GM18505 (cell line): ENCODE results near the gene MGMT.
A peak's percentile ranks its signal among the peaks of the same experiment; 100 is the strongest.

Source experiments
- ATAC-seq: cut with Tn5 transposase; IDR thresholded peaks from one replicate; pipeline ENCODE4 v1.9.1; 2021; ENCODE audit not compliant: unreplicated experiment
- POLR2A ChIP-seq: IDR thresholded peaks from 4 replicates; pipeline ENCODE4 v1.6.1; 2011; ENCODE audit warnings: borderline replicate concordance; ENCODE audit not compliant: insufficient read depth, insufficient read length; ENCODE audit errors: extremely low read depth

MGMT gene

DNA sequence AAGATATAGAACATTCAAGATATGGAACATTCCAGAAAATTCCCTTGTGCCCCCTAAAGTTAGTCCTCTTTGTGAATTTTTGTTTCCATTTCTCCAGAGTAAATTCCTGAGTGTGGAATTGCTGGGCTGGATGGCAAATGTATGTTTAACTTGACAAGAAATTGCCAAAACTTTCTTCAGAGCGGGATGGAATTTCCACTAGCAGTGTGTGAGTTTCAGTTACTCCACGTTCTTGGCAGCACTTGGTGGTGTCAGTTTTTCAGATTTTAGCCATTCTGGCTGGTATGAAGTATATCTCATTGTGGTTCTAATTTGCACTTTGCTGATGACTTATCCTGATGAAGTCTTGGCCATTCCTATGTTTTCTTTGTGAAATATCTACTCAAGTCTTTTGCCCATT, 71.2 kb downstream of the MGMT start:
- no peak for ATAC-seq
- no peak for TF ChIP-seq POLR2A

DNA sequence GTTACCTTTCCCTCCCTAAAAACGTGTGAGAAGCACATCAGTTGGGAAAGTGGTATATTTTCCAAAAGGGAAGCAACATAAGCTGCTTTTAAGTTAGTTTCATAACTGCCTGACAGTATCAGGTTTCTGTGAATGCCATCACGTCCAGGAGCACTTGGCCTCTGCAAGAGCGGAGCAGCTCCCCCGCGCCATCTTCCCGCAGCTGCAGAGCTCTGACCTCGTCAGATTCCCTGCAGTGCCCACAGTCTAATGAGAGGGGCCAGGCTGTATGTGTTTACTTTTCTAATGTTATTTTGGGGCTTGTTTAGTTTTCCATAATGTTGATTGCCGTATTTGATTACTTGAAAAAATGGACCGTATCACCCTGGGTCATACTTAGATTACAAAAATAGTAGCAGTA, 74.2 kb downstream of the MGMT start:
- ATAC-seq, result no peak
- no peak for TF ChIP-seq POLR2A

DNA sequence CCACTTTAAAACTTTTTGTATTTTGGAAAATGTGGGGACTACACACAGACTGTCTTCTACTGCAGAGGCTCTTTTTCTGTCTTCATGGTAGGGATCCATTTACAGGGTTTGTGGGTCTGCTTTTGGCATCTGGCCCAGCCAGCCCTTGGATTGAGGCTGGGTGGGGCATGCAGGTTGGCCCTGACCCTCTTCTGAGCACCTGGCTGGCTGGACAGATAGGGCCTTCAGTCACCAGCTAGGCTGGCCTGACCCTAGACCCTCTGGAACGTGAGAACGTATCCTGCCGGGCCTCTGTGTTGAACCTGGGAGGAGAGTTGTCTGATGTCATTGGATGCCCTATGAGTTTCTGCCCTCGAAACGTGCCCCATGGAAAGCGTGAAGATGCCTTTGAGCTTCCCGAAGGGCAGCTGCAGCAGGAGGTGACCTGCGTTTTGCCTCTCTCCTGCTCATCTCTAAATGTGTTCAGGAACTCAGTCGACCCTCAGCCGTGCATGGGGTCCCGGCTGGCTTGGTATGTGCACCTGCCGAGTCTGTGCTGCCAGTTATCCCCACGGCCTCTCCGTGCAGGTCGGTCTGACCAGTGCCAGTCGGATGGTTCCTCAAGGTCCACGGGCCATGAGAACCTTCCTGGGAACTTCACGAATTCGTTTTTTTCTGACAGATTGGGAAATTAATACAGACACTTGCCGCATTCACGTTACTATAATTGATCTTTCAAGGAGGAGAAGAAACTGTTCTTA, 74.9 kb downstream of the MGMT start:
- no peak for ATAC-seq
- TF ChIP-seq POLR2A, result no peak

DNA sequence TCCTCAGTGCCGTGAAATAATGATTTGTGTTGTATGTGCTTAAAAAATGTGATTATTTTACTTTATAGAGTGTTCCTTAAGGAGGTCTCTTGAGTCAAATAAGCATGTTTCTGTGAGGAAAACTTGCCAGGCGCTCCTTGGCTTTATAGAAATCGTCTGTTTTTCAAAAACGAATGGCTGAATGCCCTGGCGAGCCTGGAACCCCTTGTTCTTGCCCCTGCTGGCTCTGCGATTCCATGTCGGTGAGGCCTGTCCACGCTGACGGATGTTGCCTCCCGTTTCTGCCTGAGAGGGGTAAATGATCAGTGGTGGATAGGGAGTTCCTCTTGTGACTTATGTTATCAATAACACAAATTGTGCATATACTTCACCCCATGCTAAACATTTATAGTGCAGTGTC, 75.5 kb downstream of the MGMT start:
- ATAC-seq, result no peak
- no peak for TF ChIP-seq POLR2A

DNA sequence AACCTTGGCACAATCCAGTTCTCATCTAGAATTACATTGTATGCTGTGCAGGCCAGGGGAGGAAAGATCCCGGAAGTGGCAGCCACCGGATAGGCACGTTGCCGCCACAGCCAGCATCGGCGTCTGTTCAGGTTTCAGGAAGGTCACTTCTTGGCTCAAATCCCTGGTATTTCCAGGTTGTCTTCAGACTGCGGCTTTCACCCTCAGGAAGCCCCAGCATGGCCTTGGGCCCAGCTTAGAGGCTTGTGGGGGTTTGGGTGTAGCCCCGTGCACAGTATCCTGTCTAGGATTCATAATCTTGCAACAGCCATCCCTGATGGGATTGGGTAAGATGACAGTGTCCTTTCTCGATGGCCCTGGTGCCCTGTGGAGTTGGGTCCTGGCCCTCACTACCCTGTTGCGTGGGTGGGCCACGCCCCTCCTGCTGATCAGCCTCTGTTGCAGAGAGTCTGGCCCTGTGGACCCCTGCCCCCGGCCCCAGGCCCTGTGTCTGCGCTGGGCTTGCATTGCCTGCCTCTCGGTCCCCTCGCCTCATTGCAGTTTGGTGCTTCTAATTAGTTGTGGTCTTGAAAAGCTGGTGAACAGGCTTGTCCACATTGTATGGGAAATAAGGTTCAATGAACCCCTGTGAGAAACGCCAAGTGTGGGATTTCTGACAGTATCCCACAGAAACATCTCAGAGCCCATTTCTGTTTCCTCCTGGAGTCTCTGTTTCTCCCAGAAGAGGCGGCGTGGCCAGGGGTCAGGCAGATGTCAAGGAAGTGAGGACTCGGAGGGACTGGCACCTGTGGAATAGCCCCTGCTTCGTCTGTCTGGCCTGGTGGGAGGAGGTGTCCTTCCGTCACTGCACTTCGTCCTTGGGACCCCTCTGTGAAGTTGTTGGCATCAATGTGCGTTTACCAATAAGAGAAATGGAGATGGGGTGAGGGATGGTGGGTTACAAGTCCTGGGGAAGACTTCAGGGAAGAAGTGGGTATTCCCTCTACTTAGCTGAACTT, 77.5 kb downstream of the MGMT start:
- ATAC-seq, result no peak
- TF ChIP-seq POLR2A, result no peak

DNA sequence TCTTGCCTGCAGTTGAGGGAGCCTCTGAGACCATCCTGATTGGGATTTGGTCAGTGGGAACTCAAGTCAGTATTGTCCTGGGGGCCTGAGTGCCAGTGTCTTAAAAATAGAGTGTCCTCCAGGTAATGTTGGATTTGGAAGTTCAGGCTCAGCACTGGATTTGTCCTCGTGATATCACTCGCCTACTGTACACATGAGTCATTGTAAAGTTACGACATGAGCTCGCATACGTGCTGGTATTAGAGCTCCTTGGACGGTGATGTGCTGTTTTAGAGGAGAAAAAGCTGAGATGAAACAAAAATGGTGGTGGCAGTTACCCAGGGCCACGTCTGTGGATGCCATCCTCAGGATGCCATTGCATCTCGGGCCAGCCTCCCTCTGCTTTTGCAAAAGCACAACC, 78.2 kb downstream of the MGMT start:
- no peak for TF ChIP-seq POLR2A
- ATAC-seq, result no peak

DNA sequence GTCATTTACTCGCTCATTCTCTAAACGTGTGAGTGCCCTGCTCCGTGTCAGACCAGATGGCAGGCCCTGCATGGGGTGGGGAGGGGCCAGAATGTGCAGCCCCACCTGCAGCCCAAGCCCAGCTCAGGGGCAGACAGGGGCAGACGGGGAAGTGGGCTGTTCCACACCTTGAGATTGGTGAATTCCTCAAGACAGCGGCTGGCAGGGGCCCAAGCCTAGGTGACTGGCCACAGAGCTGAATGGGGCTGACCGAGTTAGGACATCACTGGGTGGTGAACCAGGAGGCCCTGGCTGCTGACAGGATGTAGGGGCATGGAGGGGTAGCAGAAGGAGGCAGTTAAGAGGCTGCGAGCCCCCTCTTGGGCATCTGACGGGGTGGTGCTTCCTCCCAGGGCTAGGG, 79.1 kb downstream of the MGMT start:
- ATAC-seq, result no peak
- TF ChIP-seq POLR2A, result no peak

DNA sequence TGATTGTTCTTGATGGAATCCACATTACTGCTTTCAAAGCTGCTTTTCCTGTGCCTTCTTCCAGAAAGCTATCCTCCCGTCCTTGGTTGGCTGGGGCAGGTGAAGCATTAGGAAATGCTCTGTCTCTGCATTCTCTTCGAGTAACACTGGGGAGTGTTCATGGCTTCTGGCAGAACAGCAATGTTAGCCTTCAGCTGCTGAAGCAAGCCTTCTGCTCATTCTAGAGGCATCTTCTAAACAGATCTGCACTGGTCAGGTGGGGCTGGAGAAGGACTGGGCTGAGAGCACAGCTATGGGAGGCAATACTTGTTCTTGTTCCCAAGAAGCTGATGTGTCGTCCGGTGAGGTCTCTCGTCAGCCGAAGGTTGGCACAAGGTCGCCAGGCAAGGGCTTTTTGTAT, 80.6 kb downstream of the MGMT start:
- no peak for ATAC-seq
- TF ChIP-seq POLR2A, result no peak

DNA sequence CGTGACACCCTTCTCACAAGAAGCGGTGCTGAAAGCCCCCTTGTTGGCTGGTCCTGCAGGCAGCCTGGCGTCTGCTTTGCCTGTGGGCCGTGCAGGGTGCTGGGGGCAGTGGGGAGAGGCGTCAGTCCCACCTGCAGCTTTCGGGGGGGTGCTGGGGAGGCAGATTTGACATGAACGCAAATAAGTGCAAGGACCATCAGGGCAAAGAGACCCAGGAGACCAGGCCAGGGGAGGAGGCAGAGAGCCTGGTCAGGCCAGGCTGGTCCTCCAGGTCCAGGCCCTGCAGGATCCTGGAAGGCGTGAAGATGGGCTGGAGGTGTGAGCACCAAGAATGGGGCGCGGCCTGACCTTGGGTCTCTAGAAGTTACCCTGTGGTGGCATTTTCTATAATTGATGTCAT, 81.6 kb downstream of the MGMT start:
- no peak for TF ChIP-seq POLR2A
- ATAC-seq, result no peak

DNA sequence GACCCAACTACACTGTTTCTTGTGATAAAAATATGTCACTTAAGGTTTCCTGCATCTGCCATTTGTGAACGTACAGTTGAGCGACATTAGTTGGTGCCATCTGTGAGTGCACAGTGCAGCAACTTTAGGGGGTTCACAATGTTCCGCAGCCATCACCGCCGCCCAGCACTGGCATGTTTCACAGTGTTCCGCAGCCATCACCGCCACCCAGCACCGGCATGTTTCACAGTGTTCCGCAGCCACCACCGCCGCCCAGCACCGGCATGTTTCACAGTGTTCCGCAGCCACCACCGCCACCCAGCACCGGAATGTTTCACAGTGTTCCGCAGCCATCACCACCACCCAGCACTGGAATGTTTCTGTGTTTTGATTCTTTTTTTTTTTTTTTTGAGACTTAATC, 83.0 kb downstream of the MGMT start:
- TF ChIP-seq POLR2A, result no peak
- no peak for ATAC-seq

DNA sequence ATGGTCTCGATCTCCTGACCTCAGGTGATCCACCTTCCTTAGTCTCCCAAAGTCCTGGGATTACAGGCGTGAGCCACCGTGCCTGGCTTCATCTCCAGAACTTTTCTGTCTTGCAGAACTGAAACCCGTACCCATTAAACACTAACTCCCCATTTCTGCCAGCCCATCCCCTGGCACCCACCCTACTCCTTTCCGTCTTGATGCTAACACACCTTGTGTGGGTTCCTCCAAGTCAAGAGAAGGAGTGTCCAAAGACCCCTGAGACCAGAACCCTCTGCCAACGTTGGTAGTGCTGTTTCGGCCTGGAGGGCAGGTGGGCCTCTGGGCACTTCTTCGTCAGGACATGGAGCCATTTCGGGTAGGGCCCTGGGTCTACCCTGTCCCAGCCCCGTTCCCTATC, 83.6 kb downstream of the MGMT start:
- TF ChIP-seq POLR2A, result no peak
- no peak for ATAC-seq

DNA sequence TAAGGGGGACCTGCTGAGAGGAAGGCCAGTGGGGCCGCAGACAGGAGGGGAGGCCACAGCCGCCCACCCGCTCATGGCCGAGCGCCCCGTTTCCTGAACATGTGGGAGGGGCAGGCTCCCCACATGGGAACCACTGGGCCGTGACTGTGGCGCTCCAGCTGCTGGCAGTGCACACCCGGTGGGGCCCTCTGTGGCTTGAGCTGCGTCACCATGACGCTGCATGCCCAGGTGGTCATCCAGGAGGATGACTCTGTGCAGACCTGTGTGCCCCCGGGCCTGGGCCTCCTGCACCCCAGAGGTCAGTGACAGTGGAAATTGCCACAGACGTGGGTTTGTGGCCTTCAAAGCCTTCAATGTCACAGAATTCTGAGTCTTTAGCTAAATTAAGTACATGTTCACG, 85.1 kb downstream of the MGMT start:
- TF ChIP-seq POLR2A, result no peak
- peak; percentile 74 for ATAC-seq

DNA sequence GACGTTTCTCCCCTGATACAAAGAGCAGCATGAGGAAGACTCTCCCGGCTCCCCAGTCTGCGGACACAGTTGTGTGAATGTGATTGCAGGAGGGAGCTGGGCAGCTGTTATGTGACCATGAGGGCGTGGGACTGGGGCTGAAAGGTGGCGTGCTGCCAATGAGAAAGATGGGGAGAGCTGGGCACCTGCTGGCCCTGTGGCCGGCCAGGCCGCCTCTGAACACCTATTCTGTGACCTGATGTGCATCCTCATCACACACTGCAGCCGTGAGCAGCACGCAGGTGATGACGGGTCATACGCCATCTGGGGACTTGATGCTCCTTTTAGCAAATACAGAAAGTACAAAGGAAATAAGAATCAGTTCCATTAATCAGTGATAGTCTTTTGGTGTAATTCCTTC, 86.9 kb downstream of the MGMT start:
- no peak for ATAC-seq
- no peak for TF ChIP-seq POLR2A

DNA sequence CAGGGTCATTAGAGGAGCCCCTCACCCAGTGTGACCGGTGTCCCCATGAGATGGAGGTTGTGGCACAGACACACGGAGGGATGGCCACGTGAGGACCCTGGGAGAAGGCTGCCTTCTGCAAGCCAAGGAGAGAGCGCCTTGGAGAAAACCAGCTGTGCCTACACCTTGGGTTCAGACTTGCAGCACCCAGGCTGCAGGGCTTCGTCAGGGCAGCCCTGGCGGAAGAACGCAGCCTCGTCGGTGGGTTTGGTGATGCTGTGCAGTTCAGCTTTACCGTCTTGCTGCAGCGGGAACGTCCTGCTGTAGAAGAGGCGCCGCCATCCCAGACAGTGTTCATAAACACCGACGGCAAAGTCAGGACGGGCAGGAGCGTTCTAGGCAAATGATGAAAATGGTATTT, 89.3 kb downstream of the MGMT start:
- TF ChIP-seq POLR2A, result no peak
- no peak for ATAC-seq
